HEK293 (cell line): ENCODE measurements around the gene C5.

ENCODE experiments used
- CTCF ChIA-PET: fragments of 350-600 bp; formaldehyde crosslinking; extraction: SDS; loops from one replicate; lab custom pipeline; 2021; ENCODE audit warnings: antibody characterized with exemption; lab: Yijun Ruan, JAX
- POLR2A ChIA-PET: fragments of 300-600 bp; formaldehyde crosslinking; extraction: SDS; loops from one replicate; lab custom pipeline; 2020; ENCODE audit warnings: antibody characterized with exemption, inconsistent platforms; lab: Yijun Ruan, JAX
- H3K27ac ChIP-seq: fragments of 200-500 bp; sonication (Bioruptor generic); 2 replicates; pipeline ENCODE4 v1.5.1; 2014; ENCODE audit warnings: low read depth, low read length, control low read depth, inconsistent platforms; ENCODE audit errors: extremely low read depth
- H3K36me3 ChIP-seq, 2 experiments: fragments of 200-500 bp in 1 of 2; sonication (Bioruptor generic) in 1 of 2; 1 replicate in 1 of 2; 2 replicates in 1 of 2; pipeline ENCODE4 v1.5.1; 2014 to 2017; ENCODE audit warnings: inconsistent platforms in 2 of 2, low read length in 2 of 2; ENCODE audit not compliant: control insufficient read depth in 2 of 2, insufficient read depth in 1 of 2
- H3K4me1 ChIP-seq: fragments of 200-500 bp; sonication (Bioruptor generic); 2 replicates; pipeline ENCODE4 v1.5.1; 2014; ENCODE audit warnings: mild to moderate bottlenecking, low read length, inconsistent platforms; ENCODE audit not compliant: control insufficient read depth, insufficient read depth
- H3K4me3 ChIP-seq: 2 replicates; pipeline ENCODE4 v1.5.1; 2011; ENCODE audit warnings: low read depth, mild to moderate bottlenecking, control low read depth, low read length, moderate library complexity
- H3K9me3 ChIP-seq: fragments of 200-500 bp; sonication (Bioruptor generic); 2 replicates; pipeline ENCODE4 v1.5.1; 2014; ENCODE audit warnings: low read depth, low read length, inconsistent platforms; ENCODE audit not compliant: control insufficient read depth, insufficient read depth
- GLI4 ChIP-seq: fragments of 450-650 bp; formaldehyde crosslinking; IDR thresholded peaks from 2 replicates; pipeline ENCODE4 v1.5.1; 2016; ENCODE audit warnings: missing biosample characterization, missing genetic modification characterization
- GLIS1 ChIP-seq: fragments of 450-650 bp; formaldehyde crosslinking; IDR thresholded peaks from 2 replicates; pipeline ENCODE4 v1.5.1; 2016; ENCODE audit warnings: missing biosample characterization, missing genetic modification characterization
- HOXD13 ChIP-seq: sonication (generic); formaldehyde crosslinking; IDR thresholded peaks from 2 replicates; pipeline ENCODE4 v1.8.0; 2022; ENCODE audit warnings: missing genetic modification reagents, borderline replicate concordance
- KLF16 ChIP-seq: fragments of 450-650 bp; formaldehyde crosslinking; IDR thresholded peaks from 2 replicates; pipeline ENCODE4 v1.5.1; 2017; ENCODE audit warnings: missing biosample characterization, missing genetic modification characterization
- KLF7 ChIP-seq: fragments of 450-650 bp; formaldehyde crosslinking; IDR thresholded peaks from 2 replicates; pipeline ENCODE4 v1.5.1; 2016; ENCODE audit warnings: missing biosample characterization, missing genetic modification characterization, borderline replicate concordance
- MYNN ChIP-seq: fragments of 450-650 bp; formaldehyde crosslinking; IDR thresholded peaks from 2 replicates; pipeline ENCODE4 v1.5.1; 2016; ENCODE audit warnings: missing biosample characterization, missing genetic modification characterization, borderline replicate concordance
- SALL2 ChIP-seq: fragments of 450-650 bp; formaldehyde crosslinking; IDR thresholded peaks from 2 replicates; pipeline ENCODE4 v1.5.0; 2017; ENCODE audit warnings: missing biosample characterization, mild to moderate bottlenecking, missing genetic modification characterization, borderline replicate concordance
- SP3 ChIP-seq: fragments of 450-650 bp; formaldehyde crosslinking; IDR thresholded peaks from 2 replicates; pipeline ENCODE4 v1.5.1; 2016; ENCODE audit warnings: missing biosample characterization, missing genetic modification characterization
- YY2 ChIP-seq: fragments of 450-650 bp; formaldehyde crosslinking; IDR thresholded peaks from 2 replicates; pipeline ENCODE4 v1.5.1; 2016; ENCODE audit warnings: missing biosample characterization, missing genetic modification characterization
- ZNF138 ChIP-seq: fragments of 450-650 bp; formaldehyde crosslinking; IDR thresholded peaks from 2 replicates; pipeline ENCODE4 v1.5.1; 2016; ENCODE audit warnings: missing biosample characterization, missing genetic modification characterization, borderline replicate concordance
- ZNF140 ChIP-seq: fragments of 450-650 bp; formaldehyde crosslinking; IDR thresholded peaks from 2 replicates; pipeline ENCODE4 v1.5.1; 2016; ENCODE audit warnings: missing biosample characterization, missing genetic modification characterization
- ZNF16 ChIP-seq: fragments of 450-650 bp; formaldehyde crosslinking; IDR thresholded peaks from 2 replicates; pipeline ENCODE4 v1.5.1; 2016; ENCODE audit warnings: low read depth, missing biosample characterization, missing genetic modification characterization
- ZNF19 ChIP-seq: fragments of 450-650 bp; formaldehyde crosslinking; IDR thresholded peaks from 2 replicates; pipeline ENCODE4; 2016; ENCODE audit warnings: missing biosample characterization, missing genetic modification characterization, low read depth
- ZNF23 ChIP-seq: fragments of 450-650 bp; formaldehyde crosslinking; IDR thresholded peaks from 2 replicates; pipeline ENCODE4 v1.5.1; 2016; ENCODE audit warnings: missing biosample characterization, missing genetic modification characterization, borderline replicate concordance
- ZNF24 ChIP-seq: fragments of 450-650 bp; formaldehyde crosslinking; IDR thresholded peaks from 2 replicates; pipeline ENCODE4 v1.5.1; 2016; ENCODE audit warnings: missing biosample characterization, missing genetic modification characterization
- ZNF248 ChIP-seq: fragments of 450-650 bp; formaldehyde crosslinking; IDR thresholded peaks from 2 replicates; pipeline ENCODE4 v1.5.1; 2017; ENCODE audit warnings: missing biosample characterization, missing genetic modification characterization
- ZNF280D ChIP-seq: fragments of 450-650 bp; formaldehyde crosslinking; IDR thresholded peaks from 2 replicates; pipeline ENCODE4 v1.5.1; 2016; ENCODE audit warnings: missing biosample characterization, missing genetic modification characterization
- ZNF391 ChIP-seq: fragments of 450-650 bp; formaldehyde crosslinking; IDR thresholded peaks from 2 replicates; pipeline ENCODE4 v1.5.1; 2016; ENCODE audit warnings: low read depth, missing biosample characterization, missing genetic modification characterization, borderline replicate concordance
- ZNF548 ChIP-seq: fragments of 450-650 bp; formaldehyde crosslinking; IDR thresholded peaks from 2 replicates; pipeline ENCODE4 v1.5.1; 2016; ENCODE audit warnings: missing biosample characterization, missing genetic modification characterization
- ZNF549 ChIP-seq: fragments of 450-650 bp; IDR thresholded peaks from 2 replicates; pipeline ENCODE4 v1.5.1; 2018; ENCODE audit warnings: missing biosample characterization, missing genetic modification characterization, mild to moderate bottlenecking, inconsistent platforms, moderate library complexity
- ZNF585B ChIP-seq: fragments of 450-650 bp; formaldehyde crosslinking; IDR thresholded peaks from 2 replicates; pipeline ENCODE4 v1.5.1; 2016; ENCODE audit warnings: missing biosample characterization, missing genetic modification characterization
- ZNF600 ChIP-seq: fragments of 450-650 bp; formaldehyde crosslinking; IDR thresholded peaks from 2 replicates; pipeline ENCODE4 v1.5.1; 2016; ENCODE audit warnings: missing biosample characterization, missing genetic modification characterization
- ZNF626 ChIP-seq: fragments of 450-650 bp; sonication (Bioruptor Pico); formaldehyde crosslinking; IDR thresholded peaks from 2 replicates; pipeline ENCODE4 v1.5.1; 2018; ENCODE audit warnings: missing biosample characterization, missing genetic modification characterization, inconsistent platforms
- ZNF629 ChIP-seq: fragments of 450-650 bp; formaldehyde crosslinking; IDR thresholded peaks from 2 replicates; pipeline ENCODE4 v1.5.1; 2017; ENCODE audit warnings: missing biosample characterization, missing genetic modification characterization
- ZNF654 ChIP-seq: fragments of 450-650 bp; formaldehyde crosslinking; IDR thresholded peaks from 2 replicates; pipeline ENCODE4 v1.5.1; 2016; ENCODE audit warnings: low read depth, missing biosample characterization, missing genetic modification characterization
- TF ChIP-seq, protein P1 (sequence below): fragments of 450-650 bp; formaldehyde crosslinking; IDR thresholded peaks from 2 replicates; pipeline ENCODE4 v1.5.1; 2016; ENCODE audit warnings: missing biosample characterization, missing genetic modification characterization

C5 gene

GRCh38 chr9:120947222-120947621 lies 102.9 kb downstream of the C5 start (continued):
- TF ChIP-seq ZNF140 (no peak), ZNF248 (tag by site-specific recombination) (no peak), ZNF548 (no peak), GLIS1 (tag by site-specific recombination) (no peak), ZNF626 (no peak), KLF7 (tag by site-specific recombination) (no peak), YY2 (no peak), SP3 (tag by site-specific recombination) (no peak)

- Histone ChIP-seq H3K36me3 (no peaks in the 10 kb centered on the region), H3K4me1 (no peaks in the 10 kb centered on the region), H3K9me3 (no peaks in the 10 kb centered on the region), H3K27ac (no peak overlapping the region), H3K4me3 (no peak overlapping the region)
- ChIA-PET CTCF (interaction anchor here (1.0 kb wide), 1 partner anchor 9 kb away, joined by 4 read pairs; no protein-coding TSS in a partner anchor), POLR2A (no interaction called here)
- TF ChIP-seq SALL2: no peak
- TF ChIP-seq ZNF140: no peak
- TF ChIP-seq ZNF280D: no peak
- TF ChIP-seq MYNN: no peak
- TF ChIP-seq ZNF549 (tag by site-specific recombination): no peak
- no peak for TF ChIP-seq ZNF391 (tag by site-specific recombination)
- no peak for TF ChIP-seq ZNF654
- no peak for TF ChIP-seq ZNF24 (tag by site-specific recombination)
- no peak for TF ChIP-seq ZNF19 (tag by site-specific recombination)
- TF ChIP-seq ZNF16 (tag by site-specific recombination): no peak
- no peak for TF ChIP-seq ZNF585B (tag by site-specific recombination)
- TF ChIP-seq ZNF629 (tag by site-specific recombination): no peak
- TF ChIP-seq ZNF138 (tag by site-specific recombination): no peak
- TF ChIP-seq HOXD13 (CRISPR knock-in tag): no peak
- no peak for TF ChIP-seq ZNF600
- TF ChIP-seq GLI4 (tag by site-specific recombination): no peak
- TF ChIP-seq, protein P1, sequence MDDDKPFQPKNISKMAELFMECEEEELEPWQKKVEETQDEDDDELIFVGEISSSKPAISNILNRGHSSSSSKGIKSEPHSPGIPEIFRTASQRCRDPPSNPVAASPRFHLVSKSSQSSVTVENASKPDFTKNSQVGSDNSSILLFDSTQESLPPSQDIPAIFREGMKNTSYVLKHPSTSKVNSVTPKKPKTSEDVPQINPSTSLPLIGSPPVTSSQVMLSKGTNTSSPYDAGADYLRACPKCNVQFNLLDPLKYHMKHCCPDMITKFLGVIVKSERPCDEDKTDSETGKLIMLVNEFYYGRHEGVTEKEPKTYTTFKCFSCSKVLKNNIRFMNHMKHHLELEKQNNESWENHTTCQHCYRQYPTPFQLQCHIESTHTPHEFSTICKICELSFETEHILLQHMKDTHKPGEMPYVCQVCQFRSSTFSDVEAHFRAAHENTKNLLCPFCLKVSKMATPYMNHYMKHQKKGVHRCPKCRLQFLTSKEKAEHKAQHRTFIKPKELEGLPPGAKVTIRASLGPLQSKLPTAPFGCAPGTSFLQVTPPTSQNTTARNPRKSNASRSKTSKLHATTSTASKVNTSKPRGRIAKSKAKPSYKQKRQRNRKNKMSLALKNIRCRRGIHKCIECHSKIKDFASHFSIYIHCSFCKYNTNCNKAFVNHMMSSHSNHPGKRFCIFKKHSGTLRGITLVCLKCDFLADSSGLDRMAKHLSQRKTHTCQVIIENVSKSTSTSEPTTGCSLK (tag by site-specific recombination): no peak
- TF ChIP-seq ZNF23 (tag by site-specific recombination): no peak
- TF ChIP-seq KLF16 (tag by site-specific recombination): no peak
These were observed 103.8 kb downstream of the C5 start for GRCh38 chr9:120946259-120946658.
